ENCODE data around the gene SLC22A8.

- TF ChIP-seq, protein P1, sequence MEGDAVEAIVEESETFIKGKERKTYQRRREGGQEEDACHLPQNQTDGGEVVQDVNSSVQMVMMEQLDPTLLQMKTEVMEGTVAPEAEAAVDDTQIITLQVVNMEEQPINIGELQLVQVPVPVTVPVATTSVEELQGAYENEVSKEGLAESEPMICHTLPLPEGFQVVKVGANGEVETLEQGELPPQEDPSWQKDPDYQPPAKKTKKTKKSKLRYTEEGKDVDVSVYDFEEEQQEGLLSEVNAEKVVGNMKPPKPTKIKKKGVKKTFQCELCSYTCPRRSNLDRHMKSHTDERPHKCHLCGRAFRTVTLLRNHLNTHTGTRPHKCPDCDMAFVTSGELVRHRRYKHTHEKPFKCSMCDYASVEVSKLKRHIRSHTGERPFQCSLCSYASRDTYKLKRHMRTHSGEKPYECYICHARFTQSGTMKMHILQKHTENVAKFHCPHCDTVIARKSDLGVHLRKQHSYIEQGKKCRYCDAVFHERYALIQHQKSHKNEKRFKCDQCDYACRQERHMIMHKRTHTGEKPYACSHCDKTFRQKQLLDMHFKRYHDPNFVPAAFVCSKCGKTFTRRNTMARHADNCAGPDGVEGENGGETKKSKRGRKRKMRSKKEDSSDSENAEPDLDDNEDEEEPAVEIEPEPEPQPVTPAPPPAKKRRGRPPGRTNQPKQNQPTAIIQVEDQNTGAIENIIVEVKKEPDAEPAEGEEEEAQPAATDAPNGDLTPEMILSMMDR (IDR thresholded peaks at IDR 0.05): no peak
- TF ChIP-seq POLR2A (IDR thresholded peaks at IDR 0.05): no peak
Measured at GRCh38 chr11:63017306-63017974, 1.8 kb upstream of the SLC22A8 start.

Measured in body of pancreas (tissue), 4 donors.